A549 (cell line): ENCODE measurements around the gene KRT6B.

Experiments used
- CHD2 ChIP-seq: fragments of 150-350 bp; IDR thresholded peaks from 2 replicates; pipeline ENCODE4 v1.6.1; 2014; ENCODE audit warnings: low read length; ENCODE audit not compliant: partially characterized antibody
- CTCF ChIP-seq: fragments of >200 bp; sonication (Bioruptor Twin); formaldehyde crosslinking; IDR thresholded peaks from 3 replicates; pipeline ENCODE4 v1.5.1; 2016
- EP300 ChIP-seq, 2 experiments: fragments of >200 bp; sonication (Bioruptor Twin); formaldehyde crosslinking; IDR thresholded peaks; 2 replicates in 1 of 2; 3 replicates in 1 of 2; pipeline ENCODE4 v1.6.1; 2016 to 2017
- FOXS1 ChIP-seq: fragments of 250-450 bp; sonication (Bioruptor Pico); IDR thresholded peaks from 2 replicates; pipeline ENCODE4 v1.5.0; 2020; ENCODE audit warnings: mild to moderate bottlenecking, moderate library complexity
- HMGXB4 ChIP-seq: fragments of 250-450 bp; sonication (Bioruptor Pico); IDR thresholded peaks from 2 replicates; pipeline ENCODE4 v1.5.0; 2021; ENCODE audit warnings: mild to moderate bottlenecking, moderate library complexity, borderline replicate concordance
- NFE2L2 ChIP-seq: fragments of 150-350 bp; conservative IDR thresholded peaks from 2 replicates; pipeline ENCODE4 v1.6.1; 2014; ENCODE audit warnings: low read length
- PHF8 ChIP-seq: fragments of 200-600 bp; sonication (generic); IDR thresholded peaks from 2 replicates; pipeline ENCODE4 v1.6.1; 2016; ENCODE audit warnings: low read depth, mild to moderate bottlenecking, antibody characterized with exemption, moderate library complexity, borderline replicate concordance
- POLR2A ChIP-seq: IDR thresholded peaks from 2 replicates; pipeline ENCODE4 v1.6.1; 2012; ENCODE audit warnings: mild to moderate bottlenecking, low read length
- RFX5 ChIP-seq: fragments of 450-650 bp; IDR thresholded peaks from 2 replicates; pipeline ENCODE4 v1.7.1; 2014; ENCODE audit warnings: antibody characterized with exemption, mild to moderate bottlenecking, moderate library complexity
- ZSCAN20 ChIP-seq: fragments of 250-450 bp; sonication (Bioruptor Pico); IDR thresholded peaks from 2 replicates; pipeline ENCODE4 v1.8.0; 2022; ENCODE audit warnings: mild to moderate bottlenecking, moderate library complexity
- TF ChIP-seq, protein P1 (sequence below): IDR thresholded peaks from 2 replicates; pipeline ENCODE4 v1.6.1; 2012
- TF ChIP-seq, protein P2 (sequence below): fragments of 200-600 bp; sonication (generic); IDR thresholded peaks from 2 replicates; pipeline ENCODE4 v1.6.1; 2016; ENCODE audit warnings: antibody characterized with exemption, mild to moderate bottlenecking, moderate library complexity

GRCh38 chr12:52413782-52414345, 38.1 kb downstream of the KRT6B start:
- TF ChIP-seq CTCF: no peak
- no peak for TF ChIP-seq POLR2A
- TF ChIP-seq, protein P1, sequence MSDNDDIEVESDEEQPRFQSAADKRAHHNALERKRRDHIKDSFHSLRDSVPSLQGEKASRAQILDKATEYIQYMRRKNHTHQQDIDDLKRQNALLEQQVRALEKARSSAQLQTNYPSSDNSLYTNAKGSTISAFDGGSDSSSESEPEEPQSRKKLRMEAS: no peak
- TF ChIP-seq CHD2: no peak
- TF ChIP-seq, protein P2, sequence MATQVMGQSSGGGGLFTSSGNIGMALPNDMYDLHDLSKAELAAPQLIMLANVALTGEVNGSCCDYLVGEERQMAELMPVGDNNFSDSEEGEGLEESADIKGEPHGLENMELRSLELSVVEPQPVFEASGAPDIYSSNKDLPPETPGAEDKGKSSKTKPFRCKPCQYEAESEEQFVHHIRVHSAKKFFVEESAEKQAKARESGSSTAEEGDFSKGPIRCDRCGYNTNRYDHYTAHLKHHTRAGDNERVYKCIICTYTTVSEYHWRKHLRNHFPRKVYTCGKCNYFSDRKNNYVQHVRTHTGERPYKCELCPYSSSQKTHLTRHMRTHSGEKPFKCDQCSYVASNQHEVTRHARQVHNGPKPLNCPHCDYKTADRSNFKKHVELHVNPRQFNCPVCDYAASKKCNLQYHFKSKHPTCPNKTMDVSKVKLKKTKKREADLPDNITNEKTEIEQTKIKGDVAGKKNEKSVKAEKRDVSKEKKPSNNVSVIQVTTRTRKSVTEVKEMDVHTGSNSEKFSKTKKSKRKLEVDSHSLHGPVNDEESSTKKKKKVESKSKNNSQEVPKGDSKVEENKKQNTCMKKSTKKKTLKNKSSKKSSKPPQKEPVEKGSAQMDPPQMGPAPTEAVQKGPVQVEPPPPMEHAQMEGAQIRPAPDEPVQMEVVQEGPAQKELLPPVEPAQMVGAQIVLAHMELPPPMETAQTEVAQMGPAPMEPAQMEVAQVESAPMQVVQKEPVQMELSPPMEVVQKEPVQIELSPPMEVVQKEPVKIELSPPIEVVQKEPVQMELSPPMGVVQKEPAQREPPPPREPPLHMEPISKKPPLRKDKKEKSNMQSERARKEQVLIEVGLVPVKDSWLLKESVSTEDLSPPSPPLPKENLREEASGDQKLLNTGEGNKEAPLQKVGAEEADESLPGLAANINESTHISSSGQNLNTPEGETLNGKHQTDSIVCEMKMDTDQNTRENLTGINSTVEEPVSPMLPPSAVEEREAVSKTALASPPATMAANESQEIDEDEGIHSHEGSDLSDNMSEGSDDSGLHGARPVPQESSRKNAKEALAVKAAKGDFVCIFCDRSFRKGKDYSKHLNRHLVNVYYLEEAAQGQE: no peak
- TF ChIP-seq EP300 (IDR thresholded peaks at IDR 0.05): no peak
- TF ChIP-seq PHF8: no peak
- no peak for TF ChIP-seq RFX5
- TF ChIP-seq HMGXB4 (CRISPR knock-in tag): no peak
- TF ChIP-seq NFE2L2: no peak
- no peak for TF ChIP-seq FOXS1 (CRISPR knock-in tag)
- TF ChIP-seq ZSCAN20 (CRISPR knock-in tag): no peak
